ENCODE measurements around the gene S100A6. TPM values are rescaled to one million over a fixed set of nuclear protein-coding genes. Genes with fewer than 3 reads are reported as not detected.

The S100A6 gene
- polyA plus RNA-seq, 3 donors from 2014 or later = 472 to 828 (median 543) TPM

DNA sequence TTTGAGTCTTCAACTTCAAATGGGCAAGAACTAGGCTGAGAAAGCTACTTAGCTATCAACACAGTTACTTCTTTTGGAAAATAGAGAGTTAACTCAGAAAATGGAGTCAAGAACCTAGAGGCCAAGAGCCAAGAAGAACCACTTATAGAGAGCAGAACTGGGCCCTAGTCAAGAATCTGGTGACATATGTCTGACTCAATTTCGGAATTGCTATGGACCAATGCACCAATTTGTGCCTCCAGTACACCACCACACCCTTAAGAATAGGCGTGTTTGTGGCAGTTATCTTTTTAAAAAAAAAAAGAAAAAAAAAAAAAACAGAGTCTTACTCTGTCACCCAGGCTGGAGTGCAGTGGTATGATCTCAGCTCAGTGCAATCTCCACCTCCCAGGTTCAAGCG is 22.1 kb upstream of the S100A6 start:
- Mint-ChIP-seq H3K9me3 (no peaks in the 10 kb centered on the region), H3K27ac (no peak overlapping the region), H3K4me1 (no peaks in the 10 kb centered on the region), H3K36me3 (no peaks in the 10 kb centered on the region), H3K27me3 (ENCODE audit: low read depth in 3 of 3) (peaks cover 0 to 3% (median 2%) of the 10 kb centered on the region in 3 donors), H3K4me3 (no peak overlapping the region)
- no peak for DNase-seq

DNA sequence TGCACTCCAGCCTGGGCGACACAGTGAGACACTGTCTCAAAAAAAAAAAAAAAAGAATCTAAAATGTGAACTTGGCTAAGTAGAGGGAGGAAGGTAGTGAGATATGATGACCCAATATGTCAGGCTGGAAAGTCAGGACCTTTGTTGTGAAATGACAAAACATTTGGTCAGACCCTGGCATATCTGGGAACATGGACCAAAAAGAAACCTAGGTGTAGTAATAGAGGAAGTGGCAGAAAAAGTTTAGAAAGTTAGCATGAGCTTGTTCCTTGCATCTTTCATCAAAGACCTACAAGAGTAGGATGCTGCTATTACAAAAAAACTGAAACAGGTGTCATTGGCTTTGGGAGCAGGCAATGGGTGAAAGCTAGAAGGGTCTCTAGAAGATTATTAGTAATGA is 20.6 kb upstream of the S100A6 start:
- no peaks in the 10 kb centered on the region for H3K36me3 Mint-ChIP-seq
- H3K27me3 Mint-ChIP-seq (ENCODE audit: low read depth in 3 of 3) = peaks cover 0 to 3% (median 2%) of the 10 kb centered on the region in 3 donors
- no peak overlapping the region for H3K4me3 Mint-ChIP-seq
- H3K27ac Mint-ChIP-seq = no peak overlapping the region
- no peak for DNase-seq
- no peaks in the 10 kb centered on the region for H3K4me1 Mint-ChIP-seq
- H3K9me3 Mint-ChIP-seq = no peaks in the 10 kb centered on the region

DNA sequence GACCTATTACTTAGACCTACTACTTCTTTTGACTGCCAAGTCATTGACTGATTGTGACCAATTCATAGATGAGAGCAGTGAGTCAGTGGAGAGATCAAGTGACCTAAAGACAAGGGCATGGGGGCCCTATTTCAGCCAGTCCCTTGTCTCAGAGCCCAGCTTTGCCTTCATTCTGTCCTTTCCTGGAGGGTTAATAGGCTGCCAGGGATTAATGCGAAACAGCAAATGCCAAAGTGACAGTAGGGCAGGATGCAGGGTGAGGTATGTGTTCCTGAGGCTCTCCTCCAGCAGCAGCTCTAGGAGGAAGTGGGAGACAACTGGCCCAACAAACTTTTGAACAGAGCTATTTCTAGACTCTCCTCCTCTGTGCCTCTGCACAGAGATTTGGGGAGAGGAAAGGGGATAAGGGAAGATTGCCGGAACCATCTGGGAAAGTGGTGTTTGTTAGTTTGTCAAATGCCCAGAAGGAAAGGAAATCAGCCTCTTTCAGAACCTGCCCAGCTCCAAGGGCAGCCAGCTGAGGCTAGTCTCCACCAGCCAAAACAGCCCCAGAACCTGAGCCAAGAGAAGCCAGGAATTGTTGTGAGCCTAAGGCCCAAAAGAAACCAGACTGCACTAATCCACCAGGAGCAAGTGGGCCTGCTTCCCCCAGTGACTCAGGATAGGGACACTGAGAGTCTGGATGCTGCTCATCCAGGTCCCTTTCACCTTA is 18.2 kb upstream of the S100A6 start:
- no peak overlapping the region for H3K27ac Mint-ChIP-seq
- H3K27me3 Mint-ChIP-seq (ENCODE audit: low read depth in 3 of 3) = peaks cover 0 to 5% (median 0%) of the 10 kb centered on the region in 3 donors
- no peaks in the 10 kb centered on the region for H3K9me3 Mint-ChIP-seq
- H3K4me3 Mint-ChIP-seq = no peak overlapping the region
- no peaks in the 10 kb centered on the region for H3K36me3 Mint-ChIP-seq
- no peak for DNase-seq
- no peaks in the 10 kb centered on the region for H3K4me1 Mint-ChIP-seq

DNA sequence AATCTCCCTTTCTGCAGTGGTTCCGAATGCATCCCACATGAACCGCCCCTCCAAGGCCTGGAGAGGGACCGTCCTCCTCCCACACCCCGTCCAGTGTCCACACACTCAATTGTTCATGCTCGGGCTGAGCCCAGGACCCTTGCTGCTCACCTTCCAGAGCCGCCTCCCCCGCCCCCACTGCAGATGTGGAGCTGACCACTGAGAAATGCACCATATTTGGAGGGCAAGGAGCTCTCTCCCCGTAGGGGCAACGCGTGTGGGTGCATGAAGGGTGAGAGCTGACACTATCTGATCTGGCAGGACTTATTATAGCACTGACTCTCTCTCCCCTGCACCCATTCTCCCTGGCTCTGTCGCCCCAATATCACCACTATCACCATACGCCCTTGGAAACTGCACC is 17.3 kb upstream of the S100A6 start:
- H3K9me3 Mint-ChIP-seq = no peaks in the 10 kb centered on the region
- H3K27me3 Mint-ChIP-seq (ENCODE audit: low read depth in 3 of 3) = peaks cover 0 to 5% (median 0%) of the 10 kb centered on the region in 3 donors
- H3K4me3 Mint-ChIP-seq = no peak overlapping the region
- no peak overlapping the region for H3K27ac Mint-ChIP-seq
- no peaks in the 10 kb centered on the region for H3K36me3 Mint-ChIP-seq
- no peak for DNase-seq
- H3K4me1 Mint-ChIP-seq = no peaks in the 10 kb centered on the region

DNA sequence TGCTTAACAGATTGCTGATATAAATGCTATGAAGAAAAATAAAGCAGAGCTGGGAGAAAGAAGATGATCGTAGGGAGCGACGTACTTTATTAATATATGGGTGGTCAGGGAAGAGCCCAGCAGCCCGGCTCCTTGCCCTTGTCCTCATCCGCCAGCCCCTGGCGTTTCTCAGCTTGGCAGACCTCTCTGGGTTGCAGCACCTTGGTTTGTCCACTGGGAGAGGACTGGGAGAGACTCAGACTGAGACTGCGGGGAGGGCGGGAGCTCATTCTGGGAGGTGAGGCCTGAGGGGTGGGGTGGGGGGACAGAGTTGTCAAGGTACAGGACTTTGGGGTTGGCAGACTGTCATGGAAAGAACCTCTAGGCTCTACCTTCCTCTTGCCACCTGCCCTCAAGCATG is 16.5 kb upstream of the S100A6 start:
- Mint-ChIP-seq H3K4me1 (peaks cover 0 to 1% of the 10 kb centered on the region in 2 donors), H3K9me3 (no peaks in the 10 kb centered on the region), H3K36me3 (no peaks in the 10 kb centered on the region), H3K27me3 (ENCODE audit: low read depth in 3 of 3) (peaks cover 0 to 5% (median 1%) of the 10 kb centered on the region in 3 donors), H3K27ac (no peak overlapping the region), H3K4me3 (no peak overlapping the region)
- DNase-seq = no peak

DNA sequence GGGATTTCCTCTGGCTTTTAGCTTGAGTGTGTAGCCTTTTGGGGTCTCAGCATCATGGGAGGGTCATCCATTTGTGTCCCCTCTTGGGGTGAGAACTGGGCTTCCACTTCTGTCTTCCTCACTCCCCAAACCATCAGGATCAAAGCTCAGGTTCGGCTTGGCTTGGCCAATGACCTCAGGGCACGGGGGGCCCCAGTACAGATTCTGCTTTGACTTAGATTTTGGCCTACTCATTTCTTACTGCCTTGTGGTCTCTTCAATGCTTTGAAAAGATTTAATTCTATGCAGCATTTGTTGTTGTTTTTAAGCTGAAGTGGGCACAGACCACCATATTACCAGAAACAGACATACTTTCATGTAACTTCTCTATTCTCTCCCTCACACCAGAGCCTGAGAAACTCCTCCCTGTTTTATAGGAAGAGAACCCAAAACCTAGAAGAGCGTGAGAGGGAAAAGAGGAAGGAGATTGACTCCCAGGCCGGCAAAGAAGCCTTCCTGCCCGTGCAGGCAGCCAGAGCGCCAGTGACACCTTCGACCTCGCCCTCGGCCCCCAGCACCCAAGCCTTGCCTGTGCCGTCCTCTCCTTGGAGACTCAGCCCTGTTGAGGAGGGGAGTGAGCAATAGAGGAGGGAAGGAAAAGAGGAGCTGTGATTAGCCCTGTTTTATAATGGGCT is 15.2 kb upstream of the S100A6 start:
- no peaks in the 10 kb centered on the region for H3K9me3 Mint-ChIP-seq
- no peaks in the 10 kb centered on the region for H3K36me3 Mint-ChIP-seq
- peaks cover 0 to 3% (median 1%) of the 10 kb centered on the region in 3 donors for H3K27me3 Mint-ChIP-seq (ENCODE audit: low read depth in 3 of 3)
- no peak for DNase-seq
- no peak overlapping the region for H3K27ac Mint-ChIP-seq
- peaks cover 8 to 9% of the 10 kb centered on the region in 2 donors for H3K4me1 Mint-ChIP-seq
- H3K4me3 Mint-ChIP-seq = no peak overlapping the region

DNA sequence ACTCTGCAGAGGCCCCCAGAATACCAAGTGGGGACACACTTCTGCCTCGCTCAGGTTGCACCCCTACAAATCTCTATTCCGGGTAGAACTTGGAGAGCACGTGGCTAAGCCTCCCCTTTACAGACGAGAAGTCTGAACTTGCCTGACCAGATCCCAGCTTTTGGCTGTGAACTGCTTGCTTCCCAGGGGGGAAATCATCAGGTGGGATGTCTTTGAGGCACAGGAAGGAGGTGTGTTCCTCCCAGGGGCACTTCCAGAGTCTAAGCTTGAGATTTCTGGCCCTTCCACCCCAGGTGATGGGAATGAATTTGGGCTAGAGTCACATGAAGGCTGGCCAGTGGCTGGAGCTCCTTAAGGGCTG is 14.6 kb upstream of the S100A6 start:
- Mint-ChIP-seq H3K27me3 (ENCODE audit: low read depth in 3 of 3) (peaks cover 4 to 8% (median 7%) of the 10 kb centered on the region in 3 donors), H3K4me1 (peaks cover 14 to 15% of the 10 kb centered on the region in 2 donors), H3K9me3 (no peaks in the 10 kb centered on the region), H3K27ac (peak overlapping the region in 1 of 6 donors; percentile 16), H3K4me3 (no peak overlapping the region), H3K36me3 (peaks cover 0 to 2% (median 0%) of the 10 kb centered on the region in 3 donors)
- no peak for DNase-seq

DNA sequence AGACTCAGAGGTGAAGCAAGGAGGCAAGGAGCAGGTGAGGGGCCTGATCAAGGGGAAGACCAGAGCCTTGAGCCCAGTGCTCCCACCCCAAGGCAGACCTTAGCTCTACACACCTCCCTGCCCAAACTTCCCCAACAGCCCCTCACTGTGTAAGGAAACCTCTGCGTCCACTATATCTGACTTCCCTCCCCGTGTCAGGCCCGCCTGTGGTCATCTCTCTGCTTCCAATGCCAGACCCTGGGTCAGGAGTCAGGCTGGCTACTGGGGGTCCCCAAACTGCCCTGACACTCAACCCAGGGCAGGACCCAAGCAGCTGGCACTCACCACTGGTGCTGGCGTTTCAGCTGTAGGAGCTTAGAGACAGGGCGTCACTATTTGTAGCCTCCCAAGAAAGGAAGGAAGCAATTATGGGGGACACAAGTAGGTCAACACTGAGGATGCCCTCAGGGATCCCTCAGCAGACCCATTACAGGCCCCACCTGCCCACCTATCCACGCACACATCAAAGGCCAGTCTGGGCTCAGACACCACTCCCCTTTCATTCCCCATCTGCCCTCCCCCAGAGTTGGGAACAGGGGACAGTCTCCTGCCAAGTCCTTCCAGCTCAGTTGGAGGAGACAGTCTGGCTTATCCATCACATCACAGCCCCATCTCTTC is 14.1 kb upstream of the S100A6 start:
- no peak for DNase-seq
- Mint-ChIP-seq H3K9me3 (no peaks in the 10 kb centered on the region), H3K27ac (peak overlapping the region in 2 of 6 donors; percentile 16 to 26), H3K27me3 (ENCODE audit: low read depth in 3 of 3) (peaks cover 4 to 9% (median 8%) of the 10 kb centered on the region in 3 donors), H3K36me3 (peaks cover 0 to 7% (median 0%) of the 10 kb centered on the region in 3 donors), H3K4me3 (no peak overlapping the region), H3K4me1 (peaks cover 19 to 20% of the 10 kb centered on the region in 2 donors)

DNA sequence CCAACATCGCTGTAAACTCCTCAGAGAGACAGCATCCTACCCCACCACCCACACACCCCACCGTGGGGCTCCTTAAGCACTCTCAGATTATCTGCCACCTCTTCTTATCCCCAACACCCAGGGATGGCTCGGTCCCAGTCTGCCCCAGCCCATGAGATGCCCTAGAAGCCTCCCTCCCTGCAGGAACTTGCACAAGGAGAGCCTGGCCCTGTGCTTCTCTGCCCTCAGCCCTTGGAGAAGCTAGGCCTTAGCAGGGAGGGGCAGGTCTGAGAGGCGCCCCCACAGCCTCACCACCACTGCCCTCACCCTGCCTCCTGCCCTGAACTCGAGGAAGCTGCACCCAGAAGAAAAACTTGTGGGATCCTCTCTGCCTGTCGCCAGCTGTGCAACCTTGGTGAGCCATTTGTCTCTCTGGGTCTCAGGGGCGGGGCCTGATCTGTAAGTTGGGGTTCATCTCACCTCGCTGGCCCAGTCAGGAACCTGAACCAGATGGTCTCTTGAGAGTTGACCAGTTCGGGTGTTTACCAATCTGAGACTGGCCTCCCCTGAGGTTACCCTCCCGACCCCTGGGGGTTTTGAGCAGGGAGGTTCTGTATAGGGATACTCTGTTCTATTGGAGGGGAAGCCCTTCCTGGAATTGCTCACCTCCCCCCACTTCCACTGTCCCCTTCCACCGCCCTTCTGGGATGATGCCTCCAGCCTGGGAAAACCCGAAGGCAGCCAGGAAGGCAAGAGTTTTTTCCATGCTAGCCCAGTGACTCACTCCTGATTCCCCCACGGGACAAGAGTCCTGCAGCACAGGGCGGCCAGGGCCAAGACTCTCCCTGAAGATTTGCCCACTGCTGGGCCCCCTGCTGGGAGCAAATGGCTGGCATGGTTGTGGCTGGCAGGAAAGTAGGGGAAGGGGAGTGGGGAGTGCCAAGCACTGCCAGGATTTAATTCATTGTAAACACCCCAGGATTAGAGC is 13.2 kb upstream of the S100A6 start, which contains the start of gene S100A3:
Gene S100A3 (minus strand): TSS at position 537 of the 967 bp plus-strand sequence. CDS start 773 bp downstream, outside the sequence.
- Mint-ChIP-seq H3K4me3 (no peak within 1 kb of the TSS), H3K27ac (peak within 1 kb of the TSS in 3 of 6 donors; percentile 26 to 65 (median 47)), H3K4me1 (peaks cover 28% of the 10 kb centered on the region in 2 donors), H3K36me3 (peaks cover 0 to 15% (median 2%) of the 10 kb centered on the region in 3 donors), H3K9me3 (no peaks in the 10 kb centered on the region), H3K27me3 (ENCODE audit: low read depth in 3 of 3) (peaks cover 4 to 11% (median 8%) of the 10 kb centered on the region in 3 donors)
- DNase-seq = no peak

DNA sequence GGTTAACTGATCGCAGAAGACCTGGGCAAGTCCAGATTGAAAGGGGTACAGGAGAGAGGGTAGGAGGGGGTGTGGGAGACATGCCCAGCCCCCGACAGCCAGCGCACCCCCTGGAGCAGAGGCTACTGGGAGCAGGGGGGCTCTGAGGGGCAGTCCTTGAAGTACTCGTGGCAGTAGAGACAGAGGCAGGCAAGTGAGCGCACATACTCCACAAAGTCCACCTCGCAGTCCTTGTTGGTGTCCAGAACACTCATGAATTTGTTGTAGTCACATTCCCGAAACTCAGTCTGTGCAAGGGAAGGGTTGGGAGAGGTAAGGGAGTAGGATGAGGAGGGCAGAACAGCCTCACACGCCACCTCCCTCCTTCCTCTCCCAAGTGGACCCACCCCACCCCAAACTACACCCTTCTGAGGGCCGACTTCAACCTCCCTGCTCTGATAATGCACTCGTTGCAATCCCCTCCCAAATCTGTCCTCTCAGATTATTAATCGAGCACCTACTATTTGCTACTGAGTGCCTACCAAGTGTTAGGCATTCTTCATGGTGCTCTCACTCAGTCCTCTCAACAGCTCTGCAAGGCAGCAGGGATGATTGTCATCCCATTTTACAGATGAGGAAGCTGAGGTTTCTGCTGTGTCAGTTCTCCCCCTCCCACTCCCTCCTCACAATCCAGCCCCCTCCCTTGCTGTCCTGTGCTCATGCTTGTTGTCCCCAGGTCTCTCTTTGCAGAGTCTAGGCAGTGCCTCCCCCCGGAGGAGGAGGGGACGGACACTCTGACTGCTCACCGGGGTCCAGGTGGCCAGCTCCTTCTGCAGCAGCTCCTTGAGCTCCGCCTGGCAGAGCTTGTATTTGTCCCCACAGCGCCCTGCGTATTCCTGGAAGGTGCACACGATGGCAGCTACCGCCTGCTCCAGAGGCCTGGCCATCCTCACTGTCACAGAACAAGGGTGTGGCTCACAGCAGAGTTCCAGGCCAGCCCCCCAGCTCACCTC is 12.1 kb upstream of the S100A6 start:
- no peaks in the 10 kb centered on the region for H3K9me3 Mint-ChIP-seq
- H3K4me1 Mint-ChIP-seq = peaks cover 39 to 40% of the 10 kb centered on the region in 2 donors
- peak overlapping the region in 3 of 6 donors; percentile 47 to 64 (median 53) for H3K27ac Mint-ChIP-seq
- DNase-seq = no peak
- no peak overlapping the region for H3K4me3 Mint-ChIP-seq
- peaks cover 4 to 26% (median 9%) of the 10 kb centered on the region in 3 donors for H3K36me3 Mint-ChIP-seq
- peaks cover 4 to 11% (median 8%) of the 10 kb centered on the region in 3 donors for H3K27me3 Mint-ChIP-seq (ENCODE audit: low read depth in 3 of 3)

DNA sequence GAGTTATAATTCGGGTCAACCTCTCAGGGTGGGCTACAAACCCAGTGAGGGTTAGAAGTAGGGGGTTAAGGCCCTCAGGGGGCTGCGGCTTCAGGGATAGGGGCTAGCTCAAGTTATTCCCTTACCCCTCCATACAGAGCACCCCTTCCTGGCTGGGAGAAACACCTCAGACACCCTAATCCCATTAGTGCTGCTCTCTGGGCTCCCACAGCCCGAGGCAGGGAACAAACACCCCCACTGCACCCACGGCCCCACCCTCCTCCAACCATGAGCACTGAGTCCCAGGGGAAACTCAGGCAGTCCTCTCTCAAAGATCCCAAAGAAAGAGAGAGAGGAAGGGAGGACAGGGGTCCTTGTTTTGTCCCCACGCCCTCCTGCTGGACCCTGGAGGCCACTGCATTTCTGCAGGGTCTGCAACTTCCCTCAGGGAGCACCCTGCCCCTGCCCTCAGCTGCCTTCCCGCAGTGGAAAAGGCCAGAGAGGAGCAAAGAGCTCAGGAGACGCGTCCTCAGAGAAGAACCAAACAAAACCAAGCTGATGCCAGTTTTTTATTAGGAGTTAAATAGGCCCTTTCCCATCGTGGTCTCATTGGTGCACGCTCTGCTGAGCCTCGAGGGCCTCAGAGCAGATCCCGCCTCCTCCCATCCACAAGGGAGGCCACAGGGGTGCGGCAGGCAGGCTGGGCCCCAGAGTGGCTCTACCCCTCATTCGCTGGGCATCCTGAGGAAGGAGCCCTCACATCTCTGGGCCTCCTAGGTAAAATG is 11.2 kb upstream of the S100A6 start:
- Mint-ChIP-seq H3K36me3 (peaks cover 4 to 28% (median 9%) of the 10 kb centered on the region in 3 donors), H3K27ac (peak overlapping the region in 5 of 6 donors; percentile 93 to 98 (median 97)), H3K9me3 (no peaks in the 10 kb centered on the region), H3K27me3 (ENCODE audit: low read depth in 3 of 3) (peaks cover 4 to 11% (median 8%) of the 10 kb centered on the region in 3 donors), H3K4me3 (peak overlapping the region; percentile 17 to 99 (median 40)), H3K4me1 (peaks cover 45 to 47% of the 10 kb centered on the region in 2 donors)
- no peak for DNase-seq

All from immature natural killer cell (primary cell).